Raji (cell line): ENCODE data around the gene SAMD15.

Experiments used
- POLR2A ChIP-seq: IDR thresholded peaks from 2 replicates; pipeline ENCODE4 v1.6.1; 2011; ENCODE audit warnings: low read depth, low read length, control low read depth; ENCODE audit not compliant: insufficient read depth

Gene SAMD15

GRCh38 chr14:77359626-77360025, 17.6 kb upstream of the SAMD15 start:
- TF ChIP-seq POLR2A, result no peak

- TF ChIP-seq POLR2A, result no peak
Measured at GRCh38 chr14:77364146-77364545, 13.0 kb upstream of the SAMD15 start.

- TF ChIP-seq POLR2A, result no peak
Measured at GRCh38 chr14:77369285-77369684, 7.9 kb upstream of the SAMD15 start.

- peak; percentile 51 for TF ChIP-seq POLR2A
Measured at GRCh38 chr14:77372304-77372841, 4.8 kb upstream of the SAMD15 start.

- peak; percentile 31; the same call in 1 of the 2 replicates for TF ChIP-seq POLR2A
Measured at GRCh38 chr14:77375164-77375950, 1.8 kb upstream of the SAMD15 start.

- TF ChIP-seq POLR2A, result no peak
Measured at GRCh38 chr14:77375973-77376770, 1.0 kb upstream of the SAMD15 start.

- TF ChIP-seq POLR2A, result no peak
Measured at GRCh38 chr14:77377502-77377844, 294 bp downstream of the SAMD15 start.

- no peak for TF ChIP-seq POLR2A
Measured at GRCh38 chr14:77378701-77379100, 1.5 kb downstream of the SAMD15 start.

GRCh38 chr14:77390188-77390587, 13.0 kb downstream of the SAMD15 start:
- no peak for TF ChIP-seq POLR2A

- no peak for TF ChIP-seq POLR2A
Measured at GRCh38 chr14:77400216-77400615, 23.0 kb downstream of the SAMD15 start.

- TF ChIP-seq POLR2A, result no peak
Measured at GRCh38 chr14:77403768-77404167, 26.6 kb downstream of the SAMD15 start.

GRCh38 chr14:77406086-77406485, 28.9 kb downstream of the SAMD15 start:
- no peak for TF ChIP-seq POLR2A

- TF ChIP-seq POLR2A, result no peak
Measured at GRCh38 chr14:77406718-77407117, 29.5 kb downstream of the SAMD15 start.

- no peak for TF ChIP-seq POLR2A
Measured at GRCh38 chr14:77407158-77407557, 30.0 kb downstream of the SAMD15 start.

- no peak for TF ChIP-seq POLR2A
Measured at GRCh38 chr14:77409131-77409533, 32.0 kb downstream of the SAMD15 start.

GRCh38 chr14:77416836-77417235, 39.7 kb downstream of the SAMD15 start:
- TF ChIP-seq POLR2A, result no peak
